NCI-H345 treated with DMSO at 0.1 percent for 48 hours (cell line): Measurements from ENCODE around the gene ARAP3.
A peak's percentile ranks its signal among the peaks of the same experiment; 100 is the strongest.

ENCODE experiments used
- DNase-seq: peaks from one replicate; lab custom pipeline; 2025; ENCODE audit not compliant: unreplicated experiment; lab: John Stamatoyannopoulos, UW

ARAP3 gene

GRCh38 chr5:141701360-141702119, 19.5 kb upstream of the ARAP3 start:
- no peak for DNase-seq

- DNase-seq = no peak
Observed at GRCh38 chr5:141697586-141697985, 15.6 kb upstream of the ARAP3 start.

GRCh38 chr5:141696431-141696830, 14.4 kb upstream of the ARAP3 start:
- no peak for DNase-seq

- DNase-seq = no peak
Observed at GRCh38 chr5:141695627-141696215, 13.7 kb upstream of the ARAP3 start.

GRCh38 chr5:141694479-141694878, 12.4 kb upstream of the ARAP3 start:
- DNase-seq = peak; percentile 25

DNA sequence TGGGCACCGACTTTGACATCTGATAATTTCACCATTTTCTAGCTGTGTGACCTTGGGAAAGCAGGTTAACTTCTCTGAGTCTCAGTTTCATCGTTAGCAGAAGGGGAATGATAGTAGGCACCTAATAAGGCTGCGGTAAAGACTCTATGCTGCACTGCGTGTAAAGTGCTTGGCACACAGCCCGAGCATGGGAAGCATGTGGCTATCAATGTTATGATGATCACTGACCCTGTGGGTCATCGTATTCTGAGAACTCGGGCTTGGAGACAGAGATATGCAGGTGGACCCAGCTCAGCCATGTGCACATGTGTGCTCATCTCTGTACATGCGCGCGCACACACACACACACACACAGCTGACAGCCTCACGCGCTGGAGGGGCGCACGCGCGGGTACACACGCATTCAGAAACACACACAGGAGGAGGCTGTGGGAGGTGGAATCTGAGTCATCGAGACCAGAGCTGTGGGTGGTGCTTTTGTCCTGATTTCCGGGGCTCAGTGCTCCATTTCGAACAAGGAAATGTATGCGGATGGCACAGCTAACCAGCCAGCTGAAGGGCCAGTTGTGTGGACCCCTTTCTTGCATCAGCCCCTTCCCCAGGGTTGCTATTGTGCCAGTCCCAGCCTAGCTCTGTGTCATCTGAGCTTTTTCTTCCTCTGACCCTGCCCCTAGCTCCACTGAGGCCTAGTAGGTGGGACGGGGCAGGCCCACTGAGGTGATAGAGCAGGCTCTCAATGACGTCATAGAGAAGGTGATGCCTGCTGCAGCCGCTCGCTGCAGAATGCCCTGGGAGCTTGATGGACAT, 11.1 kb upstream of the ARAP3 start:
- no peak for DNase-seq

GRCh38 chr5:141692533-141692888, 10.5 kb upstream of the ARAP3 start:
- no peak for DNase-seq

DNA sequence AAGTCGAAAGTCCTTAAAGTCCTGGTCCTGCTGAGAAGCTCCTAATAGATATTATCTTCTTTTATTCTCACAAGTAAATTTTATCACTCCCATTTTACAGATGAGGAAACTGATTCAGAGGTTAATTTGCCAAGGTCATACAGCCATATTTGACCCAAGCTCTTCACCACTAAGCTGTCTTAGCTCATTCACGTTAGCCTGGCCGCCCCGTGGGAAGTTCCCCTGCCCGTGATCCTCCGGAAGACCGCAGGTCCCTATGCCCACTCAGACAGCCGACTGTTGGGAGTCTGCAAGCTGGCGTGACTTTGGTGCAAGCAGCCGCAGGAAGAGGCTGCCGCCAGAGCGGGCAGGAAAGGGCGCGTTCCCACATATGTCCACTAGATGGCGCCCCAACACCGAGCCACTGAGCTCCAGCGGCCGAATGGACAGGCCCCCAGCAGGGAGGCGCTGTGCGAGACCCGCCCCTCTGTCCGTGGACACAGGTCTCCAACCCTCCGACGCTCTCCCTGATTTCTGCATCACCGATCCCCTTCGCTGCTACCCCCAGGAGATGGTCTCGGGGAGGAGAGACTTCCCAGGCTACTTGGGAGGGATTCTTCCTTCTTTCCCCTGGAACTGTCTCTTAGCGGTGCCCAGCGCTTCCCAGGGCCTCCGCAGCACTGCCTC, 10.0 kb upstream of the ARAP3 start:
- peak; percentile 70 for DNase-seq

- no peak for DNase-seq
Observed at GRCh38 chr5:141691286-141691866, 9.3 kb upstream of the ARAP3 start.

DNA sequence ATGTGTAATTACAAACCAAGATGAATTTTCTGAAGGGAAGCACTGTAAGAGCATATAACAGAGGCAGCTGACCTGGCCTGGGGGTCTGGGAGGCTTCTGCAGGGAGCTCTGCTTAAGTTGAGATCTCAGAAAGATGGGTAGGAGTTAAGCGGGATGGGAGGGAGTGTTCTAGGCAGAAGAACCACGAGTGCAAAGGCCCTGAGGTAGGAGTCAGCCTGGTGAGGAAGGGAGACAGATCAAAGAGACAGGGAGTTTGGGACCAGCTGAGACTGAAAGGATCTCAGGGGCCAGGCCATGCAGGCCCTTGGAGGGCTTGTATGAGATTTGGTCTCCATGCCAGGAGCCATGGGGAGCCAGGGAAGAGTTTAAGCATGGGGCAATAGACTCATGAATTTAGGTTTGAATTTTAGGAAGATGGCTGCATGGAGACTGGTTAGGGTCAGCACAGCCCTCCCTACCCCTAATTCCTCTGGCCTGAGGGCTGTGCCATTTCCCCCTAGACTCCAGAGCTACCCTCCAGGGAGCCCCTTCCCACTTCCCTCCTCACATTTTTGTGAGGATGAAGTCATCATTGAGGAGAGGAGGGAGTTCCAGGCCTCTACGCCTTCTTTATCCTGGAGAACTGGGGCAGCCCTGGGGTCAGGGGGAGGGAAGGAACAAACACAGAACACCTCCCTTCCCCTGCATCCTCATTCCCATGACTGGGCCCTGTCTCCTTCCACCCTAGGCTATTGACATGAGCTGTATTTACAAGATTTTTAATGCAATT, 4.8 kb upstream of the ARAP3 start:
- DNase-seq = no peak

DNA sequence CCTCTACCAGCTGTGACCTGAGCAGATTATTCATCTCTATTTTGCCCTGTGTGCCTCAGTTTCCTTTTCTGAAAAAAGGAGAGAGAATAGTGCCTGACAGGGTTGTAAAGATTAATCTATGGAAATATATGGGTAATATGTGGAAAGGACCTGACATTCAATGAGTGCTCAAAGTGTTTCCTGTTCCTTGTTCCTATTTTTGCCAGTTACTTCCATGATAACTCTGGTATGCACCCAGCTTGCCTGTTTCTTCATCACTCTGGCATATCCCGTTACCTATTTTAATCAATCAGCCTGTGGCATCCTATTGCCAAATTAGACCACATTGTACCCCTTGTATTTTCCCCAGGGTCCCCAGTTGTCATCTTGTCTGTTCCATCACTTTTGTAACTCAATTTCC, 3.6 kb upstream of the ARAP3 start:
- no peak for DNase-seq

- DNase-seq = no peak
Observed at GRCh38 chr5:141683596-141684141, 1.6 kb upstream of the ARAP3 start.

DNA sequence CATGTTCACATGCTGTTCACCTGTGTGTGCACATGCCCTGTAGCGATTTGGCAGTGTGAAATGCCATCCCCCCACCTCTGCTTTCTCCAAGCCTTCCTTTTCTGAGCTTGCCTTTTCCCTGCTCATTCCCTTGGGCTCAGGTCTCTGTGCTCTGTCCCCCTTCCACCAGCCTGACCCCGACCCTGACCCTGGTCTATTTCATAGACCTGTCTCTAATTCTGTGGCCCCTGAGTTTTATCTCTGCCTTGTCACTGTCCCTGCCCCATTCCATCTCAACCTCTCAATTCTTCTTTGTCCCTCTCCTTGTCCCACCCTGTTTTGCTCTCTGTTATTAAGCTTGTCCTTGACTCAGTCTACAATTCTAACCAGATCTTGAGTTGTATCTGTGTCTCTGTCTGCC, 735 bp downstream of the ARAP3 start:
- DNase-seq = no peak

GRCh38 chr5:141680751-141681201, 1.3 kb downstream of the ARAP3 start:
- no peak for DNase-seq

- no peak for DNase-seq
Observed at GRCh38 chr5:141680178-141680577, 1.9 kb downstream of the ARAP3 start.

- DNase-seq = no peak
Observed at GRCh38 chr5:141677415-141677814, 4.6 kb downstream of the ARAP3 start.

- DNase-seq = no peak
Observed at GRCh38 chr5:141675672-141676071, 6.4 kb downstream of the ARAP3 start.

- DNase-seq = no peak
Observed at GRCh38 chr5:141674747-141675146, 7.3 kb downstream of the ARAP3 start.

DNA sequence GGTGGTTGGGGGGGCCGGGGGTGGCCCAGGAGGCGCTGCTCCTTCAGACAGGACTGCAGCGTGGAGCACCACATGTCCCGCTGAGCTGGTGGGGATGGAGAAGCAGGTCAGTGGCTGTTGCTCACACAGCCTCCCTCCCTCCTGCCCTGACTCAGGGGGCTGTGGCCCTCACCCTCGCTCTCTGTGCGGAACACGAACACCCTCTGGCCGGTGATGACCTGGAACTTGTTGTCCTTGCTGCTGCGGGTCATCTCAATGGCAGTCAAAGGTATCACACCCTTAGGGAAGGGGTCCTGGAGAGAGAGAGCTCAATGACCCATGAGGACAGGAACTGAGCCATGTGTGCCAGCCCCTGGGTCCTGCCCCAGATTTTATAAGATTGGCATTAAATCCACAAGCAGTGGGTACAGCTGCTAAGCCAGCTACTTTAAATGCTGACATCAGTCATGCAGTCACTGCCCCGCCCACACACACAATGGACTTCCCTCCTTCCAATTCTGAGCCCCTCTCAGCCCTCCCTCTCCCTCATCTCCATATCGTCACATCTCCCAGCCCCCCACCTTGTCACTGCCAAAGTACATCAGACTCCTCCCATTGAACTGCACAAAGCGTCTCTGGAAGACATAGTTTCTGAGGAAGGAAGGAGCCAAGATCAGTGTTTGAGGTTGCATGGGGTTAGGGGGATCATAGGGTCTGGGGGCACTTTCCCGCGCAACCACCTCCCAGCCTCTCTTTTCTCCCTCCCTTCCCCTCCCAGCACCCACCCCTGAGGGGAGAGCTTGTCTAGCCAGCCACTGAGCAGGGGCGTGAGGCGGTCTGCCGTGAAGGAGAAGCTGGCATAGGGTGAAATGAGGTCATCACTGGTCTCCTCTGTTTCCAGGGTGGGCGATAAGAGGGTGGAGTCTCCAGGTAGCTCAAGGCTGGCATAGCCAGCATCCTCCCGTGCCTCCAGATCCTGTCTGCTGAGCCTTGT, 8.9 kb downstream of the ARAP3 start:
- DNase-seq = no peak
